MCF 10A (cell line): ENCODE data around the gene MARS1. TPM values are rescaled to one million over a fixed set of nuclear protein-coding genes. Genes with fewer than 3 reads are reported as not detected.

Source experiments
- BruUV-seq: library from RNA; stranded (reverse); fragments of 400-500 nt; replicated peaks from 2 replicates; lab custom pipeline; 2021; lab: Mats Ljungman, UMichigan
- CTCF ChIA-PET: fragments of 300-600 bp; sonication (Branson Sonifier 250); formaldehyde crosslinking; extraction: SDS; loops from one replicate; lab custom pipeline; 2021; ENCODE audit warnings: antibody characterized with exemption, inconsistent platforms; lab: Yijun Ruan, JAX
- POLR2A ChIA-PET: fragments of 300-600, 350-650 bp; sonication (Branson Sonifier 250); formaldehyde crosslinking; extraction: SDS; loops from one replicate; lab custom pipeline; 2020; ENCODE audit warnings: antibody characterized with exemption, inconsistent platforms; lab: Yijun Ruan, JAX
- DNase-seq: peaks from one replicate; pipeline ENCODE4 v3.0.0-alpha.2; 2018; ENCODE audit not compliant: unreplicated experiment
- H3K27ac Mint-ChIP-seq: one replicate; pipeline ENCODE4 v1.8.0; 2022; ENCODE audit warnings: mild to moderate bottlenecking, low read depth, mixed read lengths; ENCODE audit not compliant: unreplicated experiment
- H3K27me3 Mint-ChIP-seq: one replicate; pipeline ENCODE4 v1.8.0; 2022; ENCODE audit warnings: mixed read lengths; ENCODE audit not compliant: insufficient read depth, unreplicated experiment
- H3K36me3 Mint-ChIP-seq: one replicate; pipeline ENCODE4 v1.8.0; 2022; ENCODE audit warnings: mild to moderate bottlenecking, moderate library complexity, mixed read lengths; ENCODE audit not compliant: insufficient read depth, unreplicated experiment
- H3K4me1 Mint-ChIP-seq: one replicate; pipeline ENCODE4 v1.8.0; 2022; ENCODE audit warnings: mixed read lengths; ENCODE audit not compliant: insufficient read depth, unreplicated experiment
- H3K4me3 Mint-ChIP-seq: one replicate; pipeline ENCODE4 v1.8.0; 2022; ENCODE audit warnings: mild to moderate bottlenecking, moderate library complexity, mixed read lengths; ENCODE audit not compliant: unreplicated experiment
- H3K9me3 Mint-ChIP-seq: one replicate; pipeline ENCODE4 v1.8.0; 2022; ENCODE audit warnings: mixed read lengths; ENCODE audit not compliant: unreplicated experiment
- intact Hi-C: fragments of 100-400 bp; cut with micrococcal nuclease; formaldehyde crosslinking; loops from 2 replicates; pipeline ENCODE4 v1.14.1; 2022
- total RNA-seq: library from RNA; stranded (reverse); gene quantifications from 2 replicates; pipeline ENCODE4 v1.2.3, GENCODE V29; 2022
- TF ChIP-seq, protein P1 (sequence below): fragments of 200-600 bp; IDR thresholded peaks from one replicate; pipeline ENCODE4 v1.8.0; 2022; ENCODE audit warnings: antibody characterized with exemption, mild to moderate bottlenecking; ENCODE audit not compliant: unreplicated experiment

Gene MARS1
- total RNA-seq, 1 experiment from 2014 or later, result 762 TPM

DNA sequence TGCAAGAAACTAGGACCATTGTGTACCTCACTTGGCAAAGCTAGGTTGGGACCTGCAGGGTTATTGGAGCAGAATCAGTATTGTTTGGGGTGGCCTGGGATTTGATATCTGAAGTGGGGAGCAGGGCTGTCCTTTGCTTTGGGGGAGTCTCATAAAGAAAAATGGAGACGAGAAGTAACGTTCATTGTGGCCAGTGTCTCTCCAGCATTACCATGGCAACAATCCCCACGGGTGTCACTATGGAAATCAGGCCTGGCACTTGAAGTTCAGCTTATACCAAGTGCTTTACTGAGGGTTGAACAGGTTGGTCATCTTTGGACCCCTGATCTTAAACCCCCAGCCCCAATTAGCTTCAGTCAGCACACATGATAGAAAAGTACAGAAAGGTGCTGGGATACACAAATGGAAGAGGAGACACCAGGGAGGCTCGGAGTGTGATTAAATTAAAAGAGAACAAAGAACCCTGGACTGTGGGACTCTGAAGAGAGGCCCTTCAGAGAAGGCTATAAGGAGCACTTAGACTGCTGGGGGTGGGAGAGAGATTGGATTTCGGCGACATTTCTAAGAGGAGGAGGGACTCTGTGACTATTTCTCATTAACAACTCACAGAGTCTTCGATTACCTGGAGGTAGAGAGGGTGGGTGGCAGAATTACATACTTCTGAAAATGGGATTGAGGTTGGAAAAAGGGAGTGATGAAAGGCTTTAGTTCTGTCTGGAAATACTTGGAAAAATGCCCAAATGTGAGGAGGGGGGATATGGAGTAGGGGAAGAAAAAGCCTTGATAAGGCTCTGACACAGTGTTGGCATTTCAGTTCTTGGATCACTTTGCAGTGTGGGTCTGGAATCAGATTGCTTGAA lies 65.7 kb downstream of the MARS1 start:
- intact Hi-C loops, result no loop called here
- H3K9me3 Mint-ChIP-seq, result no peaks in the 10 kb centered on the region
- no peak overlapping the region for H3K4me3 Mint-ChIP-seq
- TF ChIP-seq, protein P1, sequence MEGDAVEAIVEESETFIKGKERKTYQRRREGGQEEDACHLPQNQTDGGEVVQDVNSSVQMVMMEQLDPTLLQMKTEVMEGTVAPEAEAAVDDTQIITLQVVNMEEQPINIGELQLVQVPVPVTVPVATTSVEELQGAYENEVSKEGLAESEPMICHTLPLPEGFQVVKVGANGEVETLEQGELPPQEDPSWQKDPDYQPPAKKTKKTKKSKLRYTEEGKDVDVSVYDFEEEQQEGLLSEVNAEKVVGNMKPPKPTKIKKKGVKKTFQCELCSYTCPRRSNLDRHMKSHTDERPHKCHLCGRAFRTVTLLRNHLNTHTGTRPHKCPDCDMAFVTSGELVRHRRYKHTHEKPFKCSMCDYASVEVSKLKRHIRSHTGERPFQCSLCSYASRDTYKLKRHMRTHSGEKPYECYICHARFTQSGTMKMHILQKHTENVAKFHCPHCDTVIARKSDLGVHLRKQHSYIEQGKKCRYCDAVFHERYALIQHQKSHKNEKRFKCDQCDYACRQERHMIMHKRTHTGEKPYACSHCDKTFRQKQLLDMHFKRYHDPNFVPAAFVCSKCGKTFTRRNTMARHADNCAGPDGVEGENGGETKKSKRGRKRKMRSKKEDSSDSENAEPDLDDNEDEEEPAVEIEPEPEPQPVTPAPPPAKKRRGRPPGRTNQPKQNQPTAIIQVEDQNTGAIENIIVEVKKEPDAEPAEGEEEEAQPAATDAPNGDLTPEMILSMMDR, result no peak
- ChIA-PET POLR2A (interaction anchor here (0.6 to 1.0 kb wide), 2 partner anchors 34 to 197 kb away, joined by 3 to 4 read pairs; no protein-coding TSS in a partner anchor), CTCF (interaction anchor here (0.5 to 2.5 kb wide), 5 partner anchors 8 to 207 kb away, joined by 3 to 14 read pairs (median 3); partner anchors contain the start of gene B4GALNT1)
- no TSS peak for BruUV-seq
- H3K36me3 Mint-ChIP-seq, result no peaks in the 10 kb centered on the region
- H3K4me1 Mint-ChIP-seq, result peaks cover 7% of the 10 kb centered on the region
- no peak for DNase-seq
- H3K27me3 Mint-ChIP-seq, result peaks cover 9% of the 10 kb centered on the region
- H3K27ac Mint-ChIP-seq, result no peak overlapping the region

GRCh38 chr12:57554453-57554852 lies 66.6 kb downstream of the MARS1 start:
- Mint-ChIP-seq H3K9me3 (no peaks in the 10 kb centered on the region), H3K4me3 (no peak overlapping the region), H3K27me3 (peaks cover 9% of the 10 kb centered on the region), H3K27ac (no peak overlapping the region), H3K4me1 (peaks cover 2% of the 10 kb centered on the region), H3K36me3 (no peaks in the 10 kb centered on the region)
- ChIA-PET CTCF (interaction anchor here (1.1 to 2.5 kb wide), 4 partner anchors 9 to 79 kb away, joined by 3 to 14 read pairs (median 4); partner anchors contain the start of gene B4GALNT1), POLR2A (interaction anchor here (1.0 kb wide), 1 partner anchor 34 kb away, joined by 4 read pairs; the partner anchor contains the start of gene DDIT3)
- no TSS peak for BruUV-seq
- no peak for DNase-seq
- TF ChIP-seq, protein P1, result no peak
- intact Hi-C loops, result no loop called here

DNA sequence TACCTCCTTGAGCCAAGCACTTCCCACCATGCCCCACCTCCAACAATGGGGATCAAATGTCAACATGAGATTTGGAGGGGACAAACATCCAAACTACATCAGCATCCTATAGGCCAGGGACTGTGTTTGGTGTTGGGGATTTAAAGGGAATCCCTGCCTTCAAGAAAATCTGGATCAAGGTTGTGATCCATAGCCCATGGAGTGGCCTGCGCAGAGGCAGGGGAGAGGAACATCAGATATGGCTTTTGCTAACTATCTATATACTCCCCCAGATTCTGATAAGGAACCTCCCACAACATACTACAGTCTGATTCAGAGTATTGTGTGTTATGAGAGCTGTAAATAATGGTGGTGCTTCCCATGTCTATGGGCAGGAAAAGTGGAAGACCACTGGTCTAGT lies 67.0 kb downstream of the MARS1 start:
- intact Hi-C loops, result no loop called here
- TF ChIP-seq, protein P1, result no peak
- CTCF ChIA-PET, result interaction anchor here (1.1 to 2.5 kb wide), 4 partner anchors 9 to 78 kb away, joined by 3 to 14 read pairs (median 4); partner anchors contain the start of gene B4GALNT1
- POLR2A ChIA-PET, result interaction anchor here (1.0 kb wide), 1 partner anchor 35 kb away, joined by 4 read pairs; the partner anchor contains the start of gene DDIT3
- Mint-ChIP-seq H3K9me3 (no peaks in the 10 kb centered on the region), H3K4me1 (no peaks in the 10 kb centered on the region), H3K27me3 (peaks cover 9% of the 10 kb centered on the region), H3K4me3 (no peak overlapping the region), H3K36me3 (no peaks in the 10 kb centered on the region), H3K27ac (no peak overlapping the region)
- DNase-seq, result no peak
- no TSS peak for BruUV-seq

DNA sequence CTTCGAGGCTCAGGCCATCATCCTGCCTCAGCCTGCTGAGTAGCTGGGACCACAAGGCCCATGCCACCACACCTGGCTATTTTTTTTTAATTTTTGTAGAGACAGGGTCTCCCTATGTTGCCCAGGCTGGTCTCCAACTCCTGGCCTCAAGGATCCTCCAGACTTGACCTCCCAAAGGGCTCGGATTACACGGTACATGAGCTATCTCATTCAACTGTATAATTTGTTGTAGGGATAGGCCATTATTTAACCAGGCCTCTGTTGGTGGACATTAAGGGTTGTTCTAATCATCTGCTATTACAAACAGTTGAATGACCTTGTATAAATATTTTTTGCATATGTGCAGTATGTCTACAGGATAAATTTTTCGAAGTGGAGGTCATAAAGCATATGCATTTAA lies 71.0 kb downstream of the MARS1 start:
- no peaks in the 10 kb centered on the region for H3K36me3 Mint-ChIP-seq
- no peak for DNase-seq
- no TSS peak for BruUV-seq
- TF ChIP-seq, protein P1, result no peak
- ChIA-PET CTCF (interaction anchor here (0.6 kb wide), 1 partner anchor 177 kb away, joined by 4 read pairs; no protein-coding TSS in a partner anchor), POLR2A (interaction anchor here (1.4 kb wide), 1 partner anchor 186 kb away, joined by 4 read pairs; the partner anchor contains the start of gene TSPAN31)
- H3K27ac Mint-ChIP-seq, result no peak overlapping the region
- intact Hi-C loops, result no loop called here
- no peaks in the 10 kb centered on the region for H3K9me3 Mint-ChIP-seq
- H3K4me3 Mint-ChIP-seq, result no peak overlapping the region
- H3K4me1 Mint-ChIP-seq, result no peaks in the 10 kb centered on the region
- peaks cover 19% of the 10 kb centered on the region for H3K27me3 Mint-ChIP-seq
